NCI-H2107 treated with DMSO at 0.1 percent for 48 hours (cell line): ENCODE data around the gene TEKT5.
"Not testable (repeated sequence)": the region's sequence is repeated elsewhere in the genome, so short reads cannot be mapped to it uniquely, and the experiment has no call there.

Source experiments
- DNase-seq: peaks from one replicate; lab custom pipeline; 2025; ENCODE audit not compliant: unreplicated experiment; lab: John Stamatoyannopoulos, UW

Gene TEKT5

DNA sequence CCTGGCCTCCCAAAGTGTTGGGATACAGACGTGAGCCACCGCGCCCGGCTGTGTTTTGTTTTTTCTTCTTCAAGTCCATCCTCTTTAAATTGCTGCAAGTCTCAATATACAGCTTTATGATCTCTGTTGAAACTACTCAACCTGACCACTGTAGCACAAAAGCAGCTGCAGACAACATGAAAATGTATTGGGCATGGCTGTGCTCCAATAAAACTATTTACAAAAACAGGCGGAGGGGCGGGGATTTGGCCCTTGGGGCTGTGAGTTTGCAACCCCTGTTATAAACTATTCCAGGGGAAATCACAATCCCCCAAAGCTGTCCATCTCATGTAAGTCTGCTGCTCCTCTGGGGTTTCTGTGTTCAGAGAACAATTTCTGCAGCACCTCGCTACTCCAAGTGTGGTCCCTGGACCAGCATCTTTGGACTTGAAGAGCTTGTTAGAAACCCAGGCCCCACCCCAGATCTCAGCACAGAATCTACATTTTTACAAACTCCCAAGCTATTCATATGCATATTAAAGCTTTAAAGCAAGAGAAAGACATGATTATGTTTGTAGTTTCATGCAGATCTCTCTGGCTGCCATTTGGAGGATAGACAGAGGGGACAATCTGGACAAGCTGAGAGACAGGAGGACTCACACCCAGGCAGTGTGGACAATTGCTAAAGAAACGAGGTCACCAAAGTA is 33.6 kb downstream of the TEKT5 start:
- no peak for DNase-seq

DNA sequence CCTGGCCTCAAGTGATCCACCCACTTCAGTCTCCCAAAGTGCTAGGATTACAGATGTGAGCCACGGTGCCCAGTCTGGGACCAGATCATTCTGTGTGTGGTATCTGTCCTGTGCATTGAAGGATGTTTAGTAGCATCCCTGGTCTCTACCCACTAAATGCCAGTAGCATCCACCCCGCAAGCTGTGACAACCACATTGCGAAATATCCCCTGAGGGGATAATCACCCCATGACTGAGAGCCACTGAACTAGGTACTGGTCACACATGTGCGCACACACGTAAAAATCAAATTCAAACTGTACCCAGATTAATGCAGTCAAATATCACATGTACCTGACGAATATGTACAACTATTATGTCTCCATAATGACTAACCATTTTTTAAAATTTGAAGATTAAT is 35.8 kb downstream of the TEKT5 start:
- no peak for DNase-seq

GRCh38 chr16:10657925-10658324 is 36.8 kb downstream of the TEKT5 start:
- no peak for DNase-seq

GRCh38 chr16:10656618-10657017 is 38.1 kb downstream of the TEKT5 start:
- no peak for DNase-seq

GRCh38 chr16:10655415-10655977 is 39.2 kb downstream of the TEKT5 start:
- no peak for DNase-seq

DNA sequence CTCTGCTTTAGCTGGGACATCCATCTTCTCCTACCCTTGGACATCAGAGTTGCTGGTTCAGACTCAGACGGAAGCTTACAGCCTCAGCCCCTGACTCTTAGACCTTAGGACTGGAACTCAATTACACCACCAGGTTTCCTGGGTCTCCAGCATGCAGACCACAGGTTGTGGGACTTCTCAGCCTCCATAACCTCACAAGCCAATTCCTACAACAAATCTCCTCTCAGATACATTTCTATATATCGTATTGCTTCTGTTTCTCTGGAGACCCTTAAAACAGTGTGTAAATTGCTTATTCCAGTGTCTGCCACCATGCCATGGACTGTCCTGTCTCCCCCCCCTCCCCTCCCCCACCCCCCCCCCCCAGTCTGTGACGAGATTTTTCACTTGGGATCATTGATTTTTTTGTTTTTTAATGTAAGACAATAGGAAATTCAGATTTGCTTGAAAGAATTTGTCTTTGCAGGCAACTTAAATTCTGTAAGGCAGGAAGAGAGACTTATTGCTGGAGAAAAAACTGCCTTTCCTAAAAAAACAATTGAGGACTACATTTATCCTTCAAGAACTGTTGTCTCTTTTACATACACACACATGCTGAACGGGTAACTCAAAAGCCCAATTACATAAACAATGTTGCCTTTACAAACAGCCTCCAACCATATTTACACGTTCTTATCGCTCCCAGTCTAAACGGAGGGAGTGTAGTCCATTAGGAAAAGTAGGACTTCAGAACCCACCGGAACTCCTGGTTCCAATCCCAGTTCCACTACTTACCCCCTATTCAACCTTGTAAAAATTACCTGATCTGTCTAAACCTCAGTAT is 39.9 kb downstream of the TEKT5 start:
- no peak for DNase-seq

DNA sequence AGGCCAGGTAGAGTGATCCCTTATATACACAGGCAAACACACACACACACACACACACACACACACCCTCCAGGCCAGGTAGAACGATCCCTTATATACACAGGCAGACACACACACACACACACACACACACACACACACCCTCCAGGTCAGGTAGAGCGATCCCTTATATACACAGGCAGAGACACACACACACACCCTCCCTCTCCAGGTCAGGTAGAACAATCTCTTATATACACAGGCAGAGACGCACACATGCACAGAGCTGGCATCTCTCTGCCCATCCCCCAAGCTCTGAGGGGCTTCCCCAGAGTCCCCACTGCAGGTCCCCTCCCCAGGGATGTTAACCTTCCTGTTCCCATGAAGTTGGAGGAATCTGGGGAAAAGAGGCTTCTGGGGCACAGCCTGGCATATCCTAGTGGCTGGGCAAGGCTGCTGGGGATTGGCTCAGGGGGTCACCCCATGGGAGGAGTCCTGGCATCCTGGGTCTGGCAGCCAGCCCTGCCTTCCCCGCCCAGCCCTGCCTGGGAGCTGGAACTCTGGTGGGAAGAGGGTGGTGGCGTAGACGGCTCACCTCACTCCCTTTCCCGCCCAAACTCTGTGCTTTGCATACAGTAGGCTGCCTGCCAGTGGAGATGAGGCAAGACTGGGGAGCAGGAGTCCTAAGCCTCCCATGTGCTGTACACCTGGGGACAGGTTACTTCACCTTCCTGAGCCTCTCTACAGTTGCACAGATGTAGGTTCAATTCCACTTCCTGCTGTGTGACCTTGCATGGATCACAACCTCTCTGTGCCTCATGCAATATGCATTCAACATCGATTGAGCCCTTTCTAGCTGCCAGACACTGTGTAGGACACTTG is 41.8 kb downstream of the TEKT5 start:
- peak; percentile 77 for DNase-seq

GRCh38 chr16:10649098-10649497 is 45.6 kb downstream of the TEKT5 start:
- DNase-seq, result not testable (repeated sequence)

DNA sequence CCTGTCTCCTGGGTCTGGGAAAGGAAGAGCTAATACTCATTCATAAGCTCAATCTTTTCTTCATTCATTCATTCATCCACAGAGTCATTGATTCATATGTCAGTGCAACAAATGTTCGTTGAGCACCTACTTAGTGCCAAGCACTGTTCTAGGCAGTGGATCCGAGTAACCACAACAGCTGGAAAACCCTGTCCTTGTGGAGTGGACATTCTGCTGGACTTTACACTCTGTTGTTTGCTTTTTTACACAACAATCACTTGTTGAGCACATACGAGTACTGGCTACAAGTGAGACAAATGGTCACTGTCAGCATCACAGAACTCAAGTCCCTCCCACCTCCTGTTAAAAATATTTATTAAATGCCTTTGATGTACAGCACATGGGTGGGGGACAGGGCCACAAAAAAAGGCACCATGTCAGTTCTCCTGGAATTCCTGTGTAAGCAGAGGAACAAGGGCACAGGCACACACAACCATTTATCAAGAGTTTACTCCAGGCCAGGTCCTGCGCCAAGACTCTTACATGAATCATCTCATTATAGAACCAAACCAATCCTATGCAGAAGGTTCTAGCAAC is 46.9 kb downstream of the TEKT5 start:
- no peak for DNase-seq

GRCh38 chr16:10647264-10647720 is 47.4 kb downstream of the TEKT5 start:
- no peak for DNase-seq

DNA sequence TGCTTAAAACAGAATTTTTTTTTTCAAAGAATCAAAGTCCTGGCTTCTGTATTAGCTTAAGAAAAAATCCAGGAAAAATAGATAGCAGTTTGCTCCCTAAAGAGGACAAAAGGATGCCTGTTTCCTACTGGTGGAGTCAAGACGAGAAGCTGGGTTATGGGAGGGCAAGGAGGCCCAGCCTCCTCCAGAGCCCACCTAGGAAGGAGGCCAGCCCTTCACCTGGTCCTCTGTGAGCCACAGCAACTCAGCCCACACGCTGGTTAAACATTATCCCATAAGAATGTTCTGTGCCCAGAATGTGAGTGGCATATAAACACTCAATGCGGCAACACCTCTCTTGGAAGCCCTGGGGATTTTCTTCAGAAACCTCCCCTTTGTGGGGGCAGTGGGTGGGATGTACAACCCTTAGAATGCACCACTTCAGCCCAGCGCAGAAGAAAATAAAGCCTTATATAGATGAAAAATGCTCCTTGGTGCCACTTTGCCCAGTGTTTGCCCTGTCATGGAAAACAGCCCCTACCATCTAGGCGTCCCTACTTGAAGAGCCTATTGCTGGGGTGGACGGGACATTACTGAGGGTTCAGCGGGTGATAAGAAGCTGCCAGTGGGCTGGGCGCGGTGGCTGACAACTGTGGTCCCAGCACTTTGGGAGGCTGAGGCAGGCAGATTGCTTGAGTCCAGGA is 48.0 kb downstream of the TEKT5 start:
- no peak for DNase-seq

GRCh38 chr16:10646228-10646580 is 48.5 kb downstream of the TEKT5 start:
- no peak for DNase-seq

DNA sequence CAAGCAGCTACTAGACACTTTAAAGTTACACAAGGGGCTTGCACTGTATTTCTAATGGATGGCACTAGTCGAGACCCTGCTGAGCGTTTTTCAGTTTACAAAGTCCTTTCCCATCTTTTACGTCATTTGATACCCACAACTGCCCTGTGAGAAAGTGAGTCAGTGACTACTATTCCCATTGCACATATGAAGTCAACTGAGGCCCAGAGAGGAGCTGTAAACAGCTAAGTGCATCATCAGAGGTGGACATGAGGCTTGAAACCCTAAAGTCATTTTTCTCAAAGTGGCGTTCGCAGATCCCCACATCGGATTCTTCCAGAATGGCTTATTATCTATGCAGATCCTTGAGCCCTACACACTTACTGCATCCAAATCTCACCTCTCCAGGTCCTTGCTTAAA is 50.6 kb downstream of the TEKT5 start:
- no peak for DNase-seq

- no peak for DNase-seq
Observed at GRCh38 chr16:10642964-10643363, 51.8 kb downstream of the TEKT5 start.

- DNase-seq, result no peak
Observed at GRCh38 chr16:10641953-10642949, 52.5 kb downstream of the TEKT5 start.

DNA sequence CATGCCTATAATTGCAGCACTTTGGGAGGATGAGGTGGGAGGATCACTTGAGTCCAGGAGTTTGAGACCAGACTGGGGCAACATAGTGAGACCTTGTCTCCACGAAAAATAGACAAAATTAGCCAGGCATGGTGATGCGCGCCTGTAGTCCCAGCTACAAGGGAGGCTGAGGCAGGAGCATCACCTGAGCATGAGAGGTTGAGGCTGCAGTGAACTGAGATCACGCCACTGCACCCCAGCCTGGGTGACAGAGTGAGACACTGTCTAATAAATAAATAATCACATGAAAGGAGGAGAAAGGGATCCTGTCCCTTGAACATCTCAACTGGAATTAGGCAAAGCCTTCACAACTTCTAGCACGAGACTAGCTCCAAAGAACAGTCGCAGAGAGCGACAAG is 53.2 kb downstream of the TEKT5 start:
- DNase-seq, result no peak

- no peak for DNase-seq
Observed at GRCh38 chr16:10640934-10641333, 53.8 kb downstream of the TEKT5 start.

GRCh38 chr16:10638101-10638500 is 56.6 kb downstream of the TEKT5 start:
- no peak for DNase-seq
